K562 (cell line): ENCODE measurements around the gene OBSCN. TPM values are rescaled to one million over a fixed set of nuclear protein-coding genes. Genes with fewer than 3 reads are reported as not detected.

Source experiments
- ATAC-seq: fragments of 200-7000 bp; cut with Tn5 transposase; 3 replicates; pipeline ENCODE4 v1.9.1; 2020; ENCODE audit warnings: moderate library complexity
- BruUV-seq: library from RNA; stranded (reverse); fragments of 400-500 nt; replicated peaks from 2 replicates; lab custom pipeline; 2021; lab: Mats Ljungman, UMichigan
- CTCF ChIA-PET: fragments of 300-600 bp; formaldehyde crosslinking; extraction: SDS; loops from one replicate; lab custom pipeline; 2021; ENCODE audit warnings: low intra/inter-chr PET ratio; lab: Yijun Ruan, JAX
- POLR2A ChIA-PET: fragments of 300-600, 350-650 bp; sonication (Branson Sonifier 250); formaldehyde crosslinking; extraction: SDS; loops from one replicate; lab custom pipeline; 2021; ENCODE audit warnings: antibody characterized with exemption, inconsistent platforms; lab: Yijun Ruan, JAX
- DNase-seq, 4 experiments: peaks; one replicate each; pipeline versions ENCODE4 v3.0.0 to v3.0.0-alpha.2; 2011 to 2018; ENCODE audit warnings: low spot score in 3 of 4, mixed read lengths in 3 of 4; ENCODE audit errors: extremely low read depth in 1 of 4
- FAIRE-seq: peaks from 2 replicates; lab custom pipeline; 2011; peaks lifted over from hg19 to GRCh38; lab: Jason Lieb, UNC
- H2AFZ ChIP-seq: 2 replicates; pipeline ENCODE4 v1.6.0; 2011; ENCODE audit warnings: low read depth, low read length, control low read depth, inconsistent platforms
- H3K27ac ChIP-seq: fragments of 200-600 bp; 3 replicates; pipeline ENCODE4 v1.8.0; 2011; ENCODE audit warnings: low read depth, mild to moderate bottlenecking, control low read depth, inconsistent platforms, low read length, moderate library complexity, mixed read lengths; ENCODE audit errors: extremely low read depth
- H3K27me3 ChIP-seq, 2 experiments: fragments of 300-600 bp in 1 of 2; 2 replicates in 1 of 2; 3 replicates in 1 of 2; pipeline versions ENCODE4 v1.6.0 to v1.8.0; 2011; ENCODE audit warnings: inconsistent platforms in 2 of 2, low read length in 2 of 2, mild to moderate bottlenecking in 1 of 2, mixed read lengths in 1 of 2, moderate library complexity in 1 of 2; ENCODE audit not compliant: control insufficient read depth in 2 of 2, insufficient read depth in 2 of 2
- H3K36me3 ChIP-seq: fragments of 300-600 bp; 3 replicates; pipeline ENCODE4 v1.8.0; 2011; ENCODE audit warnings: mild to moderate bottlenecking, low read length, inconsistent platforms; ENCODE audit not compliant: control insufficient read depth, insufficient read depth
- H3K4me1 ChIP-seq, 2 experiments: fragments of 200-600 bp in 1 of 2; replicated peaks in 1 of 2; 2 replicates in 1 of 2; 3 replicates in 1 of 2; pipeline versions ENCODE4 v1.5.1 to v1.8.0; 2011; ENCODE audit warnings: inconsistent platforms in 2 of 2, low read length in 2 of 2, mild to moderate bottlenecking in 1 of 2, mixed read lengths in 1 of 2, moderate library complexity in 1 of 2; ENCODE audit not compliant: control insufficient read depth in 2 of 2, insufficient read depth in 2 of 2
- H3K4me2 ChIP-seq: 2 replicates; pipeline ENCODE4 v1.6.1; 2011; ENCODE audit warnings: low read length, control low read depth, inconsistent platforms, mixed read lengths; ENCODE audit not compliant: insufficient read depth
- H3K4me3 ChIP-seq: fragments of 200-600 bp; sonication (generic), shearing (Covaris generic); 2 replicates; pipeline ENCODE4 v1.5.1; 2016; ENCODE audit warnings: control low read depth, inconsistent platforms
- H3K79me2 ChIP-seq: fragments of 200-600 bp; 3 replicates; pipeline ENCODE4 v1.8.0; 2011; ENCODE audit warnings: low read length, inconsistent platforms; ENCODE audit not compliant: control insufficient read depth, insufficient read depth
- H3K9ac ChIP-seq, 2 experiments: 2 replicates each; pipeline versions ENCODE4 v1.6.0 to v1.6.1; 2011; ENCODE audit warnings: low read depth in 2 of 2, low read length in 2 of 2, control low read depth in 1 of 2, inconsistent platforms in 1 of 2, mild to moderate bottlenecking in 1 of 2, mixed read lengths in 1 of 2; ENCODE audit not compliant: insufficient read depth in 1 of 2
- H3K9me1 ChIP-seq: one replicate; pipeline ENCODE4 v1.6.0; 2011; ENCODE audit warnings: inconsistent platforms, mild to moderate bottlenecking, low read length, moderate library complexity; ENCODE audit not compliant: control insufficient read depth, insufficient read depth
- H3K9me3 ChIP-seq: replicated peaks from 2 replicates; pipeline ENCODE4 v1.5.1; 2011; ENCODE audit warnings: low read depth, low read length, inconsistent platforms; ENCODE audit not compliant: control insufficient read depth, insufficient read depth
- H4K20me1 ChIP-seq: replicated peaks from 2 replicates; pipeline ENCODE4 v1.6.1; 2011; ENCODE audit warnings: low read length, inconsistent platforms, mixed read lengths; ENCODE audit not compliant: control insufficient read depth, insufficient read depth
- FOXA3 ChIP-seq, 2 experiments: fragments of 450-650 bp in 1 of 2; sonication (generic) in 1 of 2; formaldehyde crosslinking; IDR thresholded peaks in 1 of 2; conservative IDR thresholded peaks in 1 of 2; 2 replicates each; pipeline versions ENCODE4 v1.4.0 to v1.8.0; 2020 to 2022; ENCODE audit warnings: mild to moderate bottlenecking in 2 of 2, missing genetic modification reagents in 1 of 2
- HNRNPL ChIP-seq: fragments of 200-400 bp; formaldehyde crosslinking; IDR thresholded peaks from 2 replicates; pipeline ENCODE4 v1.6.1; 2017; ENCODE audit warnings: low read depth, mild to moderate bottlenecking, low read length
- IRF2 ChIP-seq: sonication (generic); formaldehyde crosslinking; IDR thresholded peaks from 2 replicates; pipeline ENCODE4 v1.8.1; 2022; ENCODE audit warnings: mild to moderate bottlenecking, missing genetic modification reagents
- NR3C1 ChIP-seq: sonication (generic); formaldehyde crosslinking; IDR thresholded peaks from 2 replicates; pipeline ENCODE4 v1.8.1; 2022; ENCODE audit warnings: missing genetic modification reagents
- ZBTB5 ChIP-seq: fragments of 450-650 bp; IDR thresholded peaks from 2 replicates; pipeline ENCODE4 v1.6.1; 2017; ENCODE audit warnings: antibody characterized with exemption
- ZNF655 ChIP-seq: fragments of 250-450 bp; sonication (Bioruptor Pico); IDR thresholded peaks from 2 replicates; pipeline ENCODE4 v1.5.0; 2021
- WGBS: fragments of 100-300 bp; shearing (Covaris generic); methylation state at CpG from one replicate; pipeline ENCODE4 v1.1.6; 2016; ENCODE audit warnings: low coverage, mixed read lengths; ENCODE audit not compliant: insufficient coverage; ENCODE audit errors: missing lambda C conversion rate; 5-methylcytosine and 5-hydroxymethylcytosine counted together
- in situ Hi-C: fragments of 300-500 bp; cut with MboI; formaldehyde crosslinking; loops from 4 replicates; pipeline ENCODE4 v1.15.0; 2018; ENCODE audit warnings: inconsistent platforms, mixed read lengths
- intact Hi-C: fragments of 100-400 bp; cut with micrococcal nuclease; formaldehyde crosslinking; loops from 2 replicates; pipeline ENCODE4 v1.14.2; 2022
- polyA plus RNA-seq, 8 experiments: library from polyadenylated mRNA; depleted of rRNA in 4 of 8; stranded (reverse) in 5 of 8; unstranded in 3 of 8; fragments of >200 nt; fragmentation: Nextera tagmentation in 2 of 8; fragmentation: Illumina TruSeq in 1 of 8; extraction: Ambion mirVana in 2 of 8; extraction: Trizol in 1 of 8; gene quantifications; 2 replicates each; pipeline versions ENCODE4 v1.2.1 to v1.2.3, GENCODE V29; 2011 to 2014; ENCODE audit warnings: inconsistent platforms in 1 of 8, missing spikeins in 1 of 8
- total RNA-seq, 7 experiments: library from RNA; depleted of rRNA in 6 of 7; stranded (reverse); fragments of >200 nt in 6 of 7; fragmentation: Illumina TruSeq in 2 of 7; extraction: Trizol in 2 of 7; gene quantifications; 2 replicates each; pipeline versions ENCODE4 v1.2.1 to v1.2.3, GENCODE V29; 2011 to 2021; ENCODE audit warnings: low replicate concordance in 1 of 7

The OBSCN gene
- total and polyA plus RNA-seq, 9 of the 15 experiments (the other 6 are each of a cell fraction or from before 2014, with no cell fraction given), result 0.18 to 19.7 (median 3.6) TPM

GRCh38 chr1:228263636-228264035, 55.8 kb downstream of the OBSCN start:
- H3K4me1 ChIP-seq, result peaks cover 4 to 16% of the 10 kb centered on the region in 2 experiments; a peak in 4 of 5 replicates
- ATAC-seq (no peak), FAIRE-seq (no peak), DNase-seq (no peak)
- H2AFZ ChIP-seq, result no peak overlapping the region
- intact Hi-C loops, result no loop called here
- no peak overlapping the region for H3K27ac ChIP-seq
- POLR2A ChIA-PET, result no interaction called here
- H3K4me2 ChIP-seq, result no peak overlapping the region
- H3K79me2 ChIP-seq, result no peaks in the 10 kb centered on the region
- H3K4me3 ChIP-seq, result no peak overlapping the region
- no peaks in the 10 kb centered on the region for H3K9me3 ChIP-seq
- H3K9me1 ChIP-seq, result no peaks in the 10 kb centered on the region
- H3K36me3 ChIP-seq, result no peaks in the 10 kb centered on the region
- peaks cover 0 to 7% of the 10 kb centered on the region in 2 experiments; a peak in 3 of 5 replicates for H3K27me3 ChIP-seq
- no peaks in the 10 kb centered on the region for H4K20me1 ChIP-seq
- in situ Hi-C loops, result no loop called here
- no peak overlapping the region; a peak in 1 of 4 replicates for H3K9ac ChIP-seq
- CTCF ChIA-PET, result no interaction called here
- no TSS peak for BruUV-seq
- 23% methylated on average over 9 of the region's 10 CpGs for WGBS
- no peak for TF ChIP-seq FOXA3 (CRISPR knock-in tag; conservative IDR thresholded peaks at IDR 0.05 in 1 of 2, IDR thresholded peaks at IDR 0.05 in 1 of 2)
- TF ChIP-seq HNRNPL, result no peak
- TF ChIP-seq, all 486 proteins: peak for 0

GRCh38 chr1:228264090-228264829, 56.4 kb downstream of the OBSCN start:
- H4K20me1 ChIP-seq, result no peaks in the 10 kb centered on the region
- H3K79me2 ChIP-seq, result no peaks in the 10 kb centered on the region
- in situ Hi-C loops (no loop called here), intact Hi-C loops (no loop called here)
- DNase-seq (no peak), ATAC-seq (peak; percentile 7; the same call in 1 of the 3 replicates), FAIRE-seq (no peak)
- no TSS peak for BruUV-seq
- peaks cover 4 to 17% of the 10 kb centered on the region in 2 experiments; a peak in 4 of 5 replicates for H3K4me1 ChIP-seq
- peaks cover 0 to 4% of the 10 kb centered on the region in 2 experiments; a peak in 3 of 5 replicates for H3K27me3 ChIP-seq
- no peak overlapping the region for H2AFZ ChIP-seq
- no peaks in the 10 kb centered on the region for H3K9me3 ChIP-seq
- H3K9me1 ChIP-seq, result no peaks in the 10 kb centered on the region
- CTCF ChIA-PET, result interaction anchor here (0.8 kb wide), 1 partner anchor 251 kb away, joined by 4 read pairs; no protein-coding TSS in a partner anchor
- POLR2A ChIA-PET, result no interaction called here
- no peak overlapping the region for H3K4me3 ChIP-seq
- no peaks in the 10 kb centered on the region for H3K36me3 ChIP-seq
- no peak overlapping the region for H3K27ac ChIP-seq
- peak overlapping the region in 1 of 2 experiments; percentile 37; a peak in 1 of 4 replicates for H3K9ac ChIP-seq
- 26% methylated on average over 23 of the region's 24 CpGs for WGBS
- H3K4me2 ChIP-seq, result no peak overlapping the region
- TF ChIP-seq ZBTB5 (no peak), NR3C1 (CRISPR knock-in tag) (no peak), IRF2 (CRISPR knock-in tag) (no peak), ZNF655 (CRISPR knock-in tag) (no peak)
